HG03060 (cell line): ENCODE results near the gene AQP5.

Experiments used
- ATAC-seq: cut with Tn5 transposase; IDR thresholded peaks from one replicate; pipeline ENCODE4 v1.9.1; 2021; ENCODE audit warnings: low read depth, moderate number of reproducible peaks; ENCODE audit not compliant: unreplicated experiment

Gene AQP5

DNA sequence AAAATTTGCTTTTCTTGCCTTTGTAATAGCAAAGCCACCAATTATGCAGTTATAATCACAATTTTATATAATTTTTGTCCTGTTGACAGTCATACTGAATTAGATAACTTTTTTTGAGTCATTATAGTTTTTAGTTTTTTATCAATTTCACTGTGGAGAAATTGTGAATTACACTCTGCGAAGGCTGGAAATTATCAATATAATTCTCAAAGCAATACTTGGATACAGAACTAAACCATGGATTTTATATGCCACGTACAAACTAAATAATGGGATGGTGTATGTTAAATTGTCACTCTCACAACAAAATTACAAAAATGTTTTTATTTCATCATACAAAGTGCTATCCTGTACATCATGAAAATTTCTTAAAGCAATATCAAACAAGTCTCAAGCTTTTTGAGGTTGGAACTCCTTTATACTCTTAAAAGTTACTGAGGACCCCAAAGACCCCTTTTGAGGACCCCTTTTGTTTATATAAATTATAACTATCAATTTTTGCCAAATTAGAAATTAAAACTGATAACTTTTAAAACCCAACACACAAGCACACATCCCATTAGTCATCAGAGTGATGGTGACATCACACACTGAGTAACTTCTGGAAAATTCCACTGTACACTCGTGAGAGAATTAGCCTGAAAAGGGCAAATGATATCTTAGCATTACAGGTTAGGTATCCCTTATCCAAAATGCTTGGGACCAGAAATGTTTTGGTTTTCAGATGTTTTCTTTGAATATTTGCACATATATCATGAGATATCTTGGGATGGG, 31.0 kb upstream of the AQP5 start:
- no peak for ATAC-seq

DNA sequence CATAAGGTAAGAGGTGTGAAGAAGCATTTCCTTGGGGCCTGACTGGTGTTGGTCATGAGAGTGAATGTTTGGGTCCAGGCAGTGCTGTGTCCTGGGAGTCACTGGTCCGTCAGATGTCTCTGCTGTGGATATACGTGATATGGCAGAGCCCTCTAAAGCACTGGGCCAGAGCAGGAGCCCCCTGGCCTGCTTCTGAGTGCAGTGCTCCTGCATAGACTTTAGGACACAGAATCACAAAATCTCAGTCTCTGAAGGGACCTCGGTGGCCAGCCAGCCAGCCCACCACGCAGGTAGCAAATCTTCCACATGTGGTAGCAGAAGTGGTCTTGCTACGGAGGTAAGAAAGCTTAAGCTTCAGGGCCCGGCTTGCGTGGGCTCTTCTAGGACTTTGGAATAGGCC, 29.6 kb upstream of the AQP5 start:
- ATAC-seq: no peak

DNA sequence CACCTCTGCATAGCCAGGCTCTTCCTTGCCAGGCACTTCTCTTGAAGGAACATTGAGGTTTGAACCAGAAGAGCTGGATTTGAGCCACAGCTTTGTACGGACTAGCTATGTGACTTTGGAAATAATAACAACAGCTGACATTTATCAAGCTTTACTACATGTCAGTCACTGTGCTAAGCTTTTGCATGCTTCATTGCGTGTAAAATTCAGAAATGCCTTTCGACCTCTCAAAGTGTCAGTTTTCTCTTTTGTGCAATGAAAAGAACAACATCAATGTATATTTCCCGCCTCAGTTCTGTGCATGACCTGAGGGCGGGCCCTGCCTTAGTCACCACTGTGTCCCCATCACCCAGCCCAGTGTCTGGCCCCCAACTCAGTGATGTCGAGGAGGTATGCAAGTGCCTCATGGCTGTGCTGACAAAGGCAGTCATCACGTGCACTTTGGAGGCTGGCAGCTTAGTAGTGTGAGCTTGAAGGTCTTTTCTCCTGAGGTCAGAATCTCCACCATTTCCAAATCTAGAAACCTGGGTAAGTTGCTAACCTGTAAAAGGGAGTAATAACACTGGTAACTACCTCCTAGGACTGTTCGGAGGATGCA, 29.0 kb upstream of the AQP5 start:
- ATAC-seq: no peak

DNA sequence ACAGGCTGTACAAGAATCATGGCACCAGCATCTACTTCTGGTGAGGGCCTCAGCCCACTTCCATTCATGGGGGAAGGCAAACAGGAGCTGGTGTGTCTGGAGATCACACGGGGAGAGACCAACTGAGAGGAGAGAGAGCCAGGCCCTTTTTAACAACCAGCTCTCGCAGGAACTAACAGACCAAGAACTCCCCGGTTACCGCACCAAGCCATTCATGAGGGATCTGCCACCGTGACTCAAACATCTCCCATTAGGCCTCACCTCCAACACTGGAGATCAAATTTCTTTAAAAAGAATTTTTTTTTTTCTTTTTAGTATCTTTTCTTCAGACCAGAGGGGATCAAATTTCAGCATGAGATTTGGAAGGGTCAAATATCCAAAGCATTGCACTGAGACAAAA, 27.9 kb upstream of the AQP5 start:
- no peak for ATAC-seq

DNA sequence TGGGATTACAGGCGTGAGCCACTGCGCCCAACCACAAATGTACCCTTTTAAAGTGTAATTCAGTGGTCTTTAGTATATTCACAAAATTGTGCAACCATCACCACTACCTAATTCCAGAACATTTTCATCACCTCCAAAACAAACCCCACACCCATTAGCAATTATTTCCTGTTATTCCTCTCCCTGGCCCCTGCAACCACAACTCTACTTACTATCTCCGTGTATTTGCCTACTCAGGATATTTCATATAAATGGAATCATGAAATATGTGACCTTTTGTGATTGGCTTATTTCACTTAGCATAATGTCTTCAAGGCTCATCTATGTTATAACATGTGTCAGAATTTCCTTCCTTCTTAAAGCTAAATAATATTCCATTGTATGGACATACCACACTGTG, 27.2 kb upstream of the AQP5 start:
- no peak for ATAC-seq

DNA sequence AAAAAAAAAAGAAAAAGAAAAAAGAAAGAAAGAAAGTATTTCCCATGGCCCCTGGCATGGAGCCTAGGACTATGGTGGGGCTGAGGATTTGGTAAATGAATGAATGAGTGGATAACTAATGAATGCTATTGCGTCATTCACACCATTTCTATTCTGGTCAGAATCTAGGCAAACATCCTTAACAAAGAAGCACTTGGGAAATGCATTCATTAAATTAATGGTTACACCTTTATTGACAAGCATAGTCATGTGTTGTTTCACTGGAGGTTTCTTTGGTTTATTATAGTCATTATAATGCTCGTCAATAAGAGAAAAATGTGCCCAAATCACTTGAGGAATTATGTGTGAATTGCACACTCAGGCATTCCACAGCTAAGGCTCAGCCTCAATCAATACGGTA, 24.7 kb upstream of the AQP5 start:
- ATAC-seq: no peak

DNA sequence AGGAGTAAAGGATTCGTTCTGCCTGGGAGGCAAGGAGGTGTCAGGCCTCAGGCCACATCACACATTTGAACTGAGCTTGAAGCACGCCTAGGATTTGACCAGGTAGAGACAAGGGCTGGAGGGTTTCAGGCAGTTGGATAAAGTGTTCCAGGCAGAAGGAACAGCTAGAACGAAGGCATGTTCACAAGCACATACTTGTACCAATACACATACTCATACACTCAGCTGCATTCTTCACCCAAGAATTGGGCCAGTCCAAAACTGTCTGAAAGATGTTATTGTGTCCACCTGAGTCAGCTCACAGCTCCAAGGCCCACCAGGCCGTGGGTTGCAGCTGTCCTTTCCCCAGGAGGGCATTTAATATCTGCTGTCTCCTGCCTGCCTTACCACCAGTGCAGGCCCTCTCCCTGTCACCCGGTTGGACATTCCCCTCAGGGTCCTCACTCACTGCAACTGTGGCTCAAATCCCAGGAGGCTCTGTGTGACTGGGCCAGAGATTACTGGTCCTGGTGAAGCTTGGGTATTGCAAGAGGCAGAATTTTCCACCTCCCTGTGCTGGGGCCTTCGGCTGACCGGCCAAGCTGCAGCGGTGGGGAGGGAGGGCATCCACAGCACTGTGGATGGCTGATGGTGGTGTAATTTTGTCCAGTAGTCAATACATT, 23.9 kb upstream of the AQP5 start:
- no peak for ATAC-seq

DNA sequence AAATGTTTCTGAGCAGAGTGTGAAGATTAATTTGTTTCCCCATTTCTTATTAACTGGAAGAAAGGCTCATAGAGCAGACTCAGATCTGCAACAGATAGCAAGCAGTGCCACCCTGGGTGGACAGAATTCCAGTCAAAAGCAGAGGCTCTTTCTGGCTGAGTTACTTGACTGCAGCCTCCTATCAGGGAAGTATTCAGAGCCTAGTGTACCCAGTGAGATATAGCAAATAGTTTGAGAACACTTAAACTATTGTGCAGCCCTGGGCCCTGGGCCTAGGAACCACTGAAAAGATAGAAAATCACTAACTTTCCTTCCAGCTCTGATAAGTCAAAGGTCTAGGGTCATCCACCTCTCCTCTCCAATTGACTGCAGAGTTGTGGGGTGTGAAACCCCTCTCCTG, 22.4 kb upstream of the AQP5 start:
- no peak for ATAC-seq

DNA sequence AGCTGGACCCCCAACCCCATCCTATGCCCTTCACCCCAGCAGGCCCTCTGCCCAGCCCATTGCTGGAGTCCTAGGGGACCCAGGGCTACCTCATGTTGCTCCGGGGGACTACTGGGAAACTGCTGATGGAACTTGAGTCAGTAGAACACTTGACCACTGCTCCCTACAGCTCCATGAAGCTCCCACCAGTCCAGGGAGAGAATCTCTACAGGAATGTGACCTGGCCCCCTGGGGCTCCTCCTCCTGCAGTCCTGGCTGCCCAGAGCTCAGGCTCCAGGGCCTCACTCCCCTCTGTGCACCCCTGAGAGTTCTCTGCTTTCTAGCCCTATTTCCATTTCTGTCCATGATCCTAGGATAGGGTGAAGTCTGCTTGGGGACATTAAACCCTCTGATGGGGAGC, 22.0 kb upstream of the AQP5 start:
- no peak for ATAC-seq

DNA sequence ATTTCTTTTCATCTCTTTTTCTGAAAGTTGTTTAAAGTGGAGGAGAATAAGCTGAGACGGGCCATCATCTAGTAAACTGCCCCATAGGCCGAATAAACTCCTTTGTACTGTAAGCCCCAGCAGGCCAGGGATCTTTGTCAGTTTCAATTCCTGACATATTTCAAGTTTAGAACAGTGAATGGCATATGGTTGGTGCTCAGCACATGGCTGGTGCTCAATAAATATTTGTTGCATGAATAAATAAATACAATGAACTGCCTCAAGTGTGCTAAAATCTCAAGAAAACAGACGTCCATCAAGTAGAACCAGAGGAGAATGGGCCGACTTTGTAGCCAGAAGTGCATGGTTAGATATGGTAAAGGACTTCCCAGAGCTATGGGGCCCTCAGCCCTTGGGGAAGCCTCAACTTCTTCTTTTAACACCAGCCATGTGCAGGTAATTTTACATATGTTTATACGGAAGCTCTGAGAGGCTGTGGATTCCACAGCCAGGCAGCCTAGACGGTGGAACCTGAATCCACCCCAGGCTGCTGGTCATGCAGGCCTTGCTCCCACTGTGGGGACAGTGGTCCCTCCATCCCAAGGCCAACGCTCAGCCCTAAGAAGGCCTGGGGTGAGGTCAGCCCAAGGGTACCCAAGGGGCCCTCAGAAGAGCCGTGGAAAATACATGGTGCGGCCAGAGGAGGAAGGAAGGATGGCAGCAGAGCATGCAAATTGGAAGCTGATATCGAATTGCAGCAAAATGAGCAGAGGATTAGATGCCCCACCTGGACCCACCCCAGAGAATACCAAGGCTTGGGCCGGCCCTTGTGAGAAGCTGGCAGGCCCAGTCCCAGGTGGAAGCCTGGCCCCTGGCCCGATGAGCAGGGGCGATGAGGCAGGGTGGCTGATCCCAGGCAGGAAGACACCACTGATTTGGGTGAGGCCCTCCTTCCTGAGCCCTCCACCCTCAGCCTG, 19.8 kb upstream of the AQP5 start:
- ATAC-seq: no peak

DNA sequence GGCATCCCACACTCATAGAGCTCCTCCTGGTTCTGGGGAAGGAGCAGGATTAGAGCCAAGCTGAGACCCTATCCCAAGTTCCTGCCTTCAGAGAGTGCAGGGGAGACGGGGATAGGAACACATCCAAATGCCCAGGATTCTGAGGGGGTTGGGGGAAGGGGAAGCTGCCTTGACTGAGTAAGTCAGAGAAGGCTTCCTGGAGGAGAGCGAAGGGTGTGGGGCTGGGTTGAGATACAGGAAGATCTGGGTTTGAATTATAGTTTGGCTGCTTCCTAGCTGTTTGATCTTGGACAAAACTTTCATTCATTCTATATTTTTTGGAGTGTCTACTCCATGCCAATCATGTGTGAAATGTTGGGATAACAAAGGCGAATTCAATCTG, 19.2 kb upstream of the AQP5 start:
- ATAC-seq: no peak

DNA sequence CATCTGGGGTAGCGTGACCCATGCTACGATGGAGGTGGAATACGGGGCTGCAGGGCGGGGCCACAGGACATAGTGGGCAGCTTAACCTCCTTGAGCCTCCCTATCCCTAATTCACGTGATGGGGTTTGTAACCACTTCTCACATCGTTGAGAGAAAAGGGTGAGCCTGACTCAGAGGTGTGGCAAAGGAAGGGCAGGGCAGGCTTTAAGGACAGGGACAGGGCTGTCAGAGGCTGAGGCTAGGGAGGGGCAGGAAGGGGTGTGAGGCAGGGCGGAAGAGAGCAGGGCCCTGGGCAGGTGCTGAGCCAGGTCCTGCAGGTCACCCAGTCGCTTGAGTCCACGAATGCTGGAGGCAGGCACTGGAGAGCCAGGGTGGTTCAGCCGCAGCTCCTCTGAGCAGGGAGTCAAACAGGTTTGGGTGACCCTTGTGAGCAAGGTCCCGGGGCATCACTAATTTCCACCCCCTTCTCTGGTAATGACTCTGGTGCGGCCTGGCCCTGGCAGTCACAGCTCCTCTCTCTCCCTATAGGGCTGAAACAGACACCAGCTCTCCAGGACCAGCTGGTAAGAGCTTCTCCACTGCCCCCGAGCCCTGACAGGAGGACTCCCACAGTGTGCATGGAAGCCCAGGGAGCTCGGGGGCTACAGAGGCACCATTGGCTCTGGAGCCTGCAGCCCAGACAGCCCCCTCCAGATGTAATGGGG, 18.6 kb upstream of the AQP5 start:
- no peak for ATAC-seq

DNA sequence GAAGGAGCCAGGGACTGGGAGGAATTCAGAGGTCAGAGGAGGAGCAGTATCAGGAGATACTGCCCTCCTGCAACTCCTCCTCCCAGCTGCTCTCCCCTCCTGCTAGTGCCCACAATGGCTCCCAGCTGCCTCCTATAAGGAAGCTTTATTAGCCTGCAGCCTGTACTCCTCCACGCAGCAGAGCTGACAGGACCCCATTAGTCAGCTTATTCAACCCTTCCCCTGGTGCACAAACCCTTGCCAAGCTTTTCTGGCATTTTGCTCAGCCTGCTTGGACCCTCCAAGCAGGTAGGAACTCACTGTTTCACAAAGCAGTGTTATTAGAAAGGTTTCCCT, 18.1 kb upstream of the AQP5 start:
- ATAC-seq: no peak

DNA sequence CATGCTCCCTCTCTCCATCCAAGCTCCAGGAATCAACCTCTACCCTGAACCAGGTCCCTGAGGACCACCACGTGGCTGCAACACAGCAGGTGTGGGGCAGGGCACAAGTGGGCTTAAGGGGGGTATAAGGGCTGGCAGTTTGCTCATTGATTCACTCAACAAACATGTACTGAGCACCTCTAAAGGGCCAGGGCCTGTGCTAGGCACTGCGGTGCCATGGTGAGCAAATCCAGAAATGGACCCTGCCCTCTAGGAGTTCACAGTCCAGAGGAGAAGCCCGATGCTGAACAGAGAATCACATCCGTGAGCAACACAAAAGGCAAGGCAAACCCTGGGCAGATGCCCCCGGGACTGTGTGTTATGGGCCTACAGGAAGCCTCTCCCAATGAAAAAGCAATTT, 17.6 kb upstream of the AQP5 start:
- no peak for ATAC-seq

DNA sequence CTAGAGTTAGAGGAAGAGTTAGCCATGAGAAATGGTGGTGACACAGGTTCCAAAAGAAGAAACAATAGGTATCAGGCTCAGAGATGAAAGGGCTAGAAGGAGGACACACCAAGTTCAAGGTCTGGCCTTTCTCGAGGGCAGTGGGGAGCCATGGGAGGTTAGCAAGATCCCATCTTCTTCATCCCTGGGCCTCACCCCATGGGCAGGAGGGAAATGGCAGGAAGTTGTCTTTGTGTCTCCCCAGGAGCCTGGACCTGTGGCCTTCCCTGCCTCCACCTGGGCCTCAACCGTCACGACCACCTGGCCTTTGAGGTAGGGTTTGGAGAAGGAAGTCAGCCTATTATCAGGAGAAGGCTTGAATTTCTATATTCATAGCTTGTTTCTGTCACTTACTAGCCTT, 17.0 kb upstream of the AQP5 start:
- ATAC-seq: no peak

DNA sequence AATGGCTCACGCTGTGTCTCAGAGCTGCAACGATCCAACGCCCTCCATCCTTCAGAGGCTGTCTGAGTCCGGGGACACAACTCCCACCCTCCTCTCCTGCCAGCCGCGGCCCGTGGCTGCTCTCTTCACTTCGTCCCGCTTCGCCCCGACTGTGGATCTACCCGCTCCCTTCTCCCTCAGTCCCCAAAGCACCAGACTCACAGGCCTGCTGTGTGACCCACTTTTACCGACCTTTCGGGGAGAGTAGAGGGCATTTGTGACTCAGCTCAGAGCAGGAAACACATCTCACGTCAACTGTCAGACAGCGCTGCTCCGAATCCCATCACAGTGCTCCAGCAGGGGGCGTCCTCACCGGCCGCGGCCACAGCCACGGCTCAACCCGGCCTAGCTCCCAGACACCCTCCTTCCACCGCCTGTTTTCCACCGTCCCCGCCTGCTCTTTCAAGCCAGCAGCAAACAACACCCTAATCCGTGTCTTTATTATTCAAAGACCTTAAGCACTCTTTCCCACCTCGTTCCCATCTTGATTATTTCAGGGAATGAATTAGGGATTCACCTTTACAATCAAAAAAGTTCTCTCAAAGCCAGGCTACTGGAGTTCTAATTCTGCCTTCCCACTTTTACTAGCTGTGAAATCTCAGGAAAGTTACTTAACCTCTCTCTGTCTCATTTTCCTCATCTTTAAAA, 16.1 kb upstream of the AQP5 start:
- no peak for ATAC-seq

DNA sequence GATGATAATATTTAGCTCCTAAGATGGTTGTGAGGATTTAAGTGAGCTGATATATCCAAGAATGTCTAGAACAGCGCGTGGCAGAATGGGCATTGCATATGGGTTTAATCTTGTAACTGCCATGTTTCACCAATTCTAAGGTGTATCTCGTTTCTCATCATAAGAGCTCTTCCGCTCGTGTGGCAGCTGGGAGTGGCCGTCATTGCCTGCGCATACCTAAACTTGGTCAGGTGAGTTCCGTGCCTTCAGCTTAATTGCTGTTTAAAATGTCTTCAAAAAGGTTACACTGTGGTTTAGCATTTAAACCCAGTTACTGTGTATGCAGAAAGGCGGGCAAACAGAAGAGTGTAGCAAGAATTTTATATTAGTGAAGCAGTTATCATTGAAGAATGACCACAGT, 15.6 kb upstream of the AQP5 start:
- no peak for ATAC-seq

DNA sequence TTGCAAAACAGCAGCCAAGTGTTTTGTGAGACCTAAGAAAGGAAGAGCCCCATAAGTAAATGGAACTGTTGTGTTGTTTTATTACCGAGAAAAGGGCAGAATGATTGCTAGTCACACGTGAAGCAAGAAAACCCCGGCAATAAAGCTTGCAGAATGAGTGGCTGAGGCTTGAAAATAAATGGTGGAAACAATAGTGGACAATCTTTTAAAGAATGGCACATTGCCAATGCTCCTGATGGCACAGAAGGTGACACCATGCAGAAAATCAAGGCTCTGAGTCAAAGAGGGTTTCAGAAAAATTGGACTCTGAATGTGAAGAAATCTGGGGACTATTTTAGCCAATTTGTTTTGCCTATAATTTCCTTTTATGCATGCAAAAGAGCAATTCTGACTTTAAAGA, 15.2 kb upstream of the AQP5 start:
- ATAC-seq: no peak

DNA sequence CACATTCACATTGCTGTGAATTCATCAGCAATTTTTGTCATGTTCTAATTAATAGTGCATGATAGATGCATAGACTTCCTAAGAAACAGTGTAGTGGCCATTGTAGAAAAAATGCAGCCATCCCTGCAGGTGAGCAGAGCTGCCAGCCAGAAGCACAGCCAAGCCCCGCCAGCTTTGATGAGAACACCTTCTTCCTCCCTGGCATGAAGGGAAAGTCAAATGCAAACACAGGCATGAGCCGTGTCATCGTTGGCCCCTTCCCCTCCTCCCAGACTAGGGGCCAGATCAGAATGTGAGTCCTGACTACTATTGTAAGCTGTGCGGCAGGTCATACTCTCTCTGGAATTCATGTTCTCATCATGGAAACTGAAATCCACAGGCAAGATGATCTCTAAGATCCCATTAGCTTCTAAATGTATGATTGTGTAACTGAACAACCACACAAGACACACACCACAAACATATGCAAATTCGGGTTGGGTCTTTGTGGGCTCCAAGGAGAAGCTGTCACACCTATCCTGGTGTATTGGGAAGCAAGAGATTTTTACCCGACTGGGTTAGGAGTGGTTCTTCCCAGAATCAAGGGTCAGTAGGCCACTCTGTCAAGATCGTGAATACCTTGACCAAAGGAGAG, 14.0 kb upstream of the AQP5 start:
- no peak for ATAC-seq
